Measurements from ENCODE around the gene ITPR3.

DNA sequence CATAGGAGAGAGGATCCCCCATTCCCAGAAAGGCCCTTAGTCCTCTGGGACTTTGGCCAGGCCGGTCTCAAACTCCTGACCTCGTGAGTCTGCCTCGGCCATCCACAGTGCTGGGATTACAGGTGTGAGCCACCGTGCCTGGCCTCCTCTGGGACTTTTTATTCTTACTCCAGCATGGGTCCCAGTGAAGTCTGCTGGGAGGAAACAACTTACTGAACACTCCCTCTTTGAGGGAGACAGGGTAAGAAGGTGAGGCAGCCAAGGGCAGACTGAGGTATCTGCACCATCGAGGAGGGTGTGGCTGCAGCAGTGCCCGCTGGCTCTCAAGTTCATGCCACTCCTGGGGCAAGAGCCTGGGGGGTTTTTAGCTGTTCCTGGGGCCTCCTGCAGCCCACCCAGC, 43.4 kb upstream of the ITPR3 start:
- TF ChIP-seq, protein P1, sequence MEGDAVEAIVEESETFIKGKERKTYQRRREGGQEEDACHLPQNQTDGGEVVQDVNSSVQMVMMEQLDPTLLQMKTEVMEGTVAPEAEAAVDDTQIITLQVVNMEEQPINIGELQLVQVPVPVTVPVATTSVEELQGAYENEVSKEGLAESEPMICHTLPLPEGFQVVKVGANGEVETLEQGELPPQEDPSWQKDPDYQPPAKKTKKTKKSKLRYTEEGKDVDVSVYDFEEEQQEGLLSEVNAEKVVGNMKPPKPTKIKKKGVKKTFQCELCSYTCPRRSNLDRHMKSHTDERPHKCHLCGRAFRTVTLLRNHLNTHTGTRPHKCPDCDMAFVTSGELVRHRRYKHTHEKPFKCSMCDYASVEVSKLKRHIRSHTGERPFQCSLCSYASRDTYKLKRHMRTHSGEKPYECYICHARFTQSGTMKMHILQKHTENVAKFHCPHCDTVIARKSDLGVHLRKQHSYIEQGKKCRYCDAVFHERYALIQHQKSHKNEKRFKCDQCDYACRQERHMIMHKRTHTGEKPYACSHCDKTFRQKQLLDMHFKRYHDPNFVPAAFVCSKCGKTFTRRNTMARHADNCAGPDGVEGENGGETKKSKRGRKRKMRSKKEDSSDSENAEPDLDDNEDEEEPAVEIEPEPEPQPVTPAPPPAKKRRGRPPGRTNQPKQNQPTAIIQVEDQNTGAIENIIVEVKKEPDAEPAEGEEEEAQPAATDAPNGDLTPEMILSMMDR (IDR thresholded peaks at IDR 0.05), result no peak
- TF ChIP-seq POLR2AphosphoS5 (IDR thresholded peaks at IDR 0.05) (no peak), EP300 (IDR thresholded peaks at IDR 0.05) (no peak), POLR2A (IDR thresholded peaks at IDR 0.05) (no peak)
